Skeletal muscle satellite cell (primary cell): Measurements from ENCODE around the gene STH.

Experiments
- H3K27me3 ChIP-seq: 2 replicates; pipeline ENCODE4 v1.7.0; 2013; ENCODE audit warnings: low read length; ENCODE audit not compliant: control insufficient read depth, insufficient read depth
- H3K36me3 ChIP-seq: 2 replicates; pipeline ENCODE4 v1.7.0; 2013; ENCODE audit warnings: mild to moderate bottlenecking, control low read depth, low read length; ENCODE audit not compliant: insufficient read depth
- H3K4me1 ChIP-seq: 2 replicates; pipeline ENCODE4 v1.7.0; 2013; ENCODE audit warnings: low read length; ENCODE audit not compliant: control insufficient read depth, insufficient read depth
- H3K4me2 ChIP-seq: 2 replicates; pipeline ENCODE4 v1.7.0; 2013; ENCODE audit warnings: mild to moderate bottlenecking, low read length
- H3K4me3 ChIP-seq: 2 replicates; pipeline ENCODE4 v1.7.0; 2013; ENCODE audit warnings: low read length
- H3K9ac ChIP-seq: 2 replicates; pipeline ENCODE4 v1.7.0; 2013; ENCODE audit warnings: mild to moderate bottlenecking, low read depth, low read length, moderate library complexity
- H3K9me3 ChIP-seq: replicated peaks from 2 replicates; pipeline ENCODE4 v1.7.0; 2013; ENCODE audit warnings: mild to moderate bottlenecking, control low read depth, low read length

Gene STH

GRCh38 chr17:46031440-46031839, 32.4 kb downstream of the STH start:
- H3K4me2 ChIP-seq: no peak overlapping the region
- no peak overlapping the region for H3K4me3 ChIP-seq
- peaks cover 70% of the 10 kb centered on the region for H3K36me3 ChIP-seq
- no peaks in the 10 kb centered on the region for H3K4me1 ChIP-seq
- H3K9ac ChIP-seq: no peak overlapping the region
- no peaks in the 10 kb centered on the region for H3K27me3 ChIP-seq
- no peaks in the 10 kb centered on the region for H3K9me3 ChIP-seq

- Histone ChIP-seq H3K36me3 (peaks cover 67% of the 10 kb centered on the region), H3K9ac (no peak overlapping the region), H3K4me2 (no peak overlapping the region)
Measured at GRCh38 chr17:46031920-46032319, 32.9 kb downstream of the STH start.

GRCh38 chr17:46032909-46033308, 33.9 kb downstream of the STH start:
- no peak overlapping the region for H3K4me2 ChIP-seq
- H3K27me3 ChIP-seq: no peaks in the 10 kb centered on the region
- H3K9ac ChIP-seq: no peak overlapping the region
- H3K9me3 ChIP-seq: no peaks in the 10 kb centered on the region
- H3K4me1 ChIP-seq: no peaks in the 10 kb centered on the region
- H3K36me3 ChIP-seq: peaks cover 75% of the 10 kb centered on the region
- H3K4me3 ChIP-seq: no peak overlapping the region

More at GRCh38 chr17:46031920-46032319, 32.9 kb downstream of the STH start:
- H3K4me3 ChIP-seq: no peak overlapping the region
- H3K27me3 ChIP-seq: no peaks in the 10 kb centered on the region
- no peaks in the 10 kb centered on the region for H3K9me3 ChIP-seq
- H3K4me1 ChIP-seq: no peaks in the 10 kb centered on the region

- Histone ChIP-seq H3K4me3 (no peak overlapping the region), H3K4me2 (no peak overlapping the region), H3K9me3 (no peaks in the 10 kb centered on the region), H3K9ac (no peak overlapping the region), H3K36me3 (peaks cover 76% of the 10 kb centered on the region), H3K4me1 (no peaks in the 10 kb centered on the region), H3K27me3 (no peaks in the 10 kb centered on the region)
Measured at GRCh38 chr17:46033392-46033791, 34.3 kb downstream of the STH start.

- no peaks in the 10 kb centered on the region for H3K27me3 ChIP-seq
- H3K36me3 ChIP-seq: peaks cover 89% of the 10 kb centered on the region
Measured at GRCh38 chr17:46035112-46035818, 36.2 kb downstream of the STH start.

GRCh38 chr17:46036491-46036890, 37.4 kb downstream of the STH start:
- no peak overlapping the region for H3K9ac ChIP-seq

More at GRCh38 chr17:46035112-46035818, 36.2 kb downstream of the STH start:
- no peak overlapping the region for H3K9ac ChIP-seq
- no peaks in the 10 kb centered on the region for H3K4me1 ChIP-seq
- no peak overlapping the region for H3K4me2 ChIP-seq
- no peaks in the 10 kb centered on the region for H3K9me3 ChIP-seq
- no peak overlapping the region for H3K4me3 ChIP-seq

GRCh38 chr17:46037722-46038255, 38.7 kb downstream of the STH start:
- peaks cover 81% of the 10 kb centered on the region for H3K36me3 ChIP-seq
- no peaks in the 10 kb centered on the region for H3K27me3 ChIP-seq
- H3K4me2 ChIP-seq: no peak overlapping the region
- no peak overlapping the region for H3K4me3 ChIP-seq
- no peak overlapping the region for H3K9ac ChIP-seq
- H3K4me1 ChIP-seq: no peaks in the 10 kb centered on the region
- no peaks in the 10 kb centered on the region for H3K9me3 ChIP-seq

More at GRCh38 chr17:46036491-46036890, 37.4 kb downstream of the STH start:
- H3K9me3 ChIP-seq: no peaks in the 10 kb centered on the region
- no peaks in the 10 kb centered on the region for H3K27me3 ChIP-seq
- H3K4me3 ChIP-seq: no peak overlapping the region
- no peak overlapping the region for H3K4me2 ChIP-seq
- H3K4me1 ChIP-seq: no peaks in the 10 kb centered on the region
- peaks cover 84% of the 10 kb centered on the region for H3K36me3 ChIP-seq

- peaks cover 81% of the 10 kb centered on the region for H3K36me3 ChIP-seq
- H3K27me3 ChIP-seq: no peaks in the 10 kb centered on the region
- no peak overlapping the region for H3K9ac ChIP-seq
- no peak overlapping the region for H3K4me3 ChIP-seq
- H3K4me1 ChIP-seq: no peaks in the 10 kb centered on the region
- H3K4me2 ChIP-seq: no peak overlapping the region
- H3K9me3 ChIP-seq: no peaks in the 10 kb centered on the region
Measured at GRCh38 chr17:46038414-46038813, 39.4 kb downstream of the STH start.

GRCh38 chr17:46038937-46039336, 39.9 kb downstream of the STH start:
- no peaks in the 10 kb centered on the region for H3K9me3 ChIP-seq
- H3K9ac ChIP-seq: no peak overlapping the region
- no peak overlapping the region for H3K4me3 ChIP-seq
- no peak overlapping the region for H3K4me2 ChIP-seq
- H3K36me3 ChIP-seq: peaks cover 81% of the 10 kb centered on the region
- H3K4me1 ChIP-seq: no peaks in the 10 kb centered on the region
- H3K27me3 ChIP-seq: no peaks in the 10 kb centered on the region

- no peak overlapping the region for H3K9ac ChIP-seq
- peaks cover 76% of the 10 kb centered on the region for H3K36me3 ChIP-seq
- no peaks in the 10 kb centered on the region for H3K4me1 ChIP-seq
Measured at GRCh38 chr17:46039592-46040186, 40.6 kb downstream of the STH start.

GRCh38 chr17:46042246-46042645, 43.2 kb downstream of the STH start:
- Histone ChIP-seq H3K4me1 (no peaks in the 10 kb centered on the region), H3K36me3 (peaks cover 76% of the 10 kb centered on the region), H3K27me3 (no peaks in the 10 kb centered on the region), H3K4me2 (no peak overlapping the region), H3K9ac (no peak overlapping the region), H3K4me3 (no peak overlapping the region), H3K9me3 (no peaks in the 10 kb centered on the region)

More at GRCh38 chr17:46039592-46040186, 40.6 kb downstream of the STH start:
- Histone ChIP-seq H3K9me3 (no peaks in the 10 kb centered on the region), H3K4me2 (no peak overlapping the region), H3K4me3 (no peak overlapping the region), H3K27me3 (no peaks in the 10 kb centered on the region)
